GM21786 (cell line): ENCODE measurements around the gene PSMB11.

Experiments used
- ATAC-seq: cut with Tn5 transposase; IDR thresholded peaks from one replicate; pipeline ENCODE4 v1.9.1; 2021; ENCODE audit not compliant: unreplicated experiment

The PSMB11 gene

GRCh38 chr14:23057757-23058653 lies 16.0 kb downstream of the PSMB11 start:
- peak; percentile 46 for ATAC-seq

- no peak for ATAC-seq
These were observed 16.9 kb downstream of the PSMB11 start for GRCh38 chr14:23058654-23059504.

DNA sequence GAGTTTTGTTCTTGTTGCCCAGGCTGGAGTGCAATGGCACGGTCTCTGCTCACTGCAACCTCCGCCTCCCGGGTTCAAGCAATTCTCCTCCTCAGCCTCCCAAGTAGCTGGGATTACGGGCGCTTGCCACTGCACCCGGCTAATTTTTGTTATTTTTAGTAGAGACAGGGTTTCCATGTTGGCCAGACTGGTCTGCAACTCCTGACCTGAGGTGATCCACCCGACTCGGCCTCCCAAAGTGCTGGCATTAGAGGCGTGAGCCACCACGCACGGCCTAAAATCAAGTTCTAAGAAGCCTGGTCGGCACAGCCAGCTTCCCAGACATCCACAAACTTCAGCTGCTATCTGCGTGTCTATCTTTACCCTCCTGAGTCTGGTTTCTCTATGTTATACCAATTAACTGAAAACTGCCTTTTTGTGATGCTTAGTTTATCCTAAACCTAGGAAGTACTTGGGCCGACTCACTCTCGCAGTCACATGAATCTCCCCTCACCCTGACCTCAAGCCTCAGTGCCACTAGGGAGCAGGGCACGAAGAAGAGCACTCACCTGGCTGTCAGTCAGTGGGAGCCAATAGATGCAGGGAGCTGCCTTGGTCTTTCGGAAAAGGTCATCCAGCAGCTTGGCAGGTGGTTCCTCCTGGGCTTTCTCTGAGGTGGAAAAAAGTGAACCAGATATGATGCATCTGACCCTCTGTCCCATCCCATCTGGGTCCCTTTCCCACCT lies 18.7 kb downstream of the PSMB11 start:
- no peak for ATAC-seq

GRCh38 chr14:23062002-23062401 lies 20.0 kb downstream of the PSMB11 start:
- no peak for ATAC-seq

DNA sequence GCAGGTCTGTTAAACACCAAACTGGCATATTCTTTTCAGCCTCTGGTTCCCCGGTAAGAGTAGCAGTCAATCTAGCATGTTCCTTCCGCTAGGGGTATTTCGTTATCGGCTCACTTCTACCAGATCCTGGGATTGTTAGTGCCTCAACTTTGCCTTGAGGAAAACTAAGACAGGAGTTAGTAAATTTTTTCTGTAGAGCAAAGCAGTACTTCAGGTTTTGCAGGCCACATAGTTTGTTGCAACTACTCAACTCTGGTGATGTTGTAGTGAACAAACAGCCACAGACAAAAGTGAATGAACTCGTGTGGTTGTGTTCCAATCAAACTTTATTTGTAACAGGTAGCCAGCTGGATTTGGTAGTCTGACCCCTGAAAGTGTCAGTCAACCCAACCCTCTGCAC lies 21.6 kb downstream of the PSMB11 start:
- no peak for ATAC-seq

DNA sequence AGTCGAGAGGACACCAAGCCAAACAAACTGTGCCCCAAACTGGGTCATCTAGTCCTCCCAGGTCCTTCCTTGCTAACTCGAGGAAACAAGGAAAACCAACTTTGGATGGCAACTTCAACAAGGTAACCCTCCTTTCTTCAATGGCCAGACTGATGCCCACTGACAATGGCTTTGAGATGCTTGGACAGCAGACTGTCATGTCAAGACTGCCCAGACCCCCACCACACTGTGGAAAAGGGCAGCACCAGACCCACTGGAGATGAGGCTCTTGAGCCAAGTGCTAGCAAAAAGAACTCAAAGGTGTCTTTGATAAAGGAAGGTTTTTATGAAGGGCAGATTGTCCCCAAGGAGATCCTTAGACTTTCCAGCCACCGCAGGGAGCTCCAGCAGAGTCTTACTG lies 24.4 kb downstream of the PSMB11 start:
- ATAC-seq, result no peak

GRCh38 chr14:23066855-23067744 lies 25.1 kb downstream of the PSMB11 start:
- no peak for ATAC-seq

DNA sequence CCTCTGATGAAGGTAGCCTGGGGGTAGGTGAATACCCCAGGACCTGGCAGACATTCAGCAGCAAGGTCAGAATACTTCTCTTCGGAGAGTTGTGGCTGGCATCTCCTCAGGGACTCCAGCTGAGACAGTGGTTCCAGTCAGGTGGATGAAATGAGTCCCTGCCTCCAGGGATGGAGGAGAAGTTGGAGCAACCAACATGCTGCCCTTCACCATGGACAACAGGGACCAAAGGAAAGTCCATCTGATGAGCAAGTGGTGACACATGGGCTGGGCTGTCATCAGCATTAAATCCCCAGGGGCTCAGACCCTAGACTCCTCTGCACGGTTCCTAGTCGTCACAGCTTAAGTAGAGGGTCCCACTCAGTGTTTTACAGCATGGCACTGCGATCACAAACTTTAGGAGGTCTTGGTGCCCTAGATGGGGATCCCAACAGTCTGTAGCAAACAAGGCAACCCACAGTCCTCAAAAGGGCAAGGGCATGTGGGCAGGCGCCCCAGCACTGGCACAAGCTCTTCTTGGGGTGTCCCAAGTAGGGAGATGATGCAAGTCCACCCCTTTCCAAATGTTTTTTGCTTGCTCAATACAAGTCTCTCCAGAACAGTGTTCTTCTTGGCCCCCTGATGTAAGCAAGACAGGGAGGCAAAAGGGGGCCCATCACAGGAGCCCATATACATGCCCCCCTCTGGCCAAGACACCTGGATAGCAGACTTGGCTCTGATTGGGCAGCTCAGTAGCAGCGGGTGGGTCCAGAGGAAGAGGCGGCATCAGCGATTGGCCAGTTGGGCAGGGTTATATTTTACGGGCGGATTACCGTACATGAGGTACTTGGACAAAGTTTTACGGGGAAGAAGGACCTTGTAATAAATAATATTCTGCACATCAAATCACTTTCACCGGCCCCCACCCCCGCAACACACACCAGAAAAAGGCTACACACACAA lies 26.1 kb downstream of the PSMB11 start:
- no peak for ATAC-seq

DNA sequence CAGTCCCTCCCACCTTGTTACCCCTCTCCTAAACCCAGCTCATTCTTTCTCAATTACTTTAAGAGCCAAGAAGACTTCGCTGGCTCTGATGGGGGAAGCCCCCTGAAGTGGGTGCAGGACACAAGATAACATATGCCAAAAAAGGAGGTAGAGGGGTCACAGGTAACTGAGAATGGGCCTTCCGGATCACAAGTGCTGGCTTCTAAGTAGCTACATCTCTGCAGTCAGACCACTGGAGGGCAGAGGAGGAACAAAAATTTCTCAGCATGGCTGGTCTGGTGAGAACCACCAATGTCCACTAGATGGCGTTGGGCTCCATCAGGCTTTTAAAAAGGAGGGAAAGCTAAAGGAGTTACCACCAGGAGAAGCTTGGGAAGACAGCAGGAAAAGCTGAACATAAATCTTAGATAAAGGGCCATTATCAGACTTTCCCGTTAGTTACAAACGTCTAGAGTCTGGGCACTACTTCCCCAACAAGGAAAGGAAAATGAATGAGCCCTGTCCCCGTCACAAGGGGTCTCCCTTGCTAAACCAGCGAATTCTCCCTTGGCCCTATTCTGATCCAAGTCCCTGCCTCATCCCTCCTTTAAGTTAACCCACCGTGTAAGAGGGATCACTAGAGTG lies 26.9 kb downstream of the PSMB11 start:
- peak; percentile 59 for ATAC-seq

- ATAC-seq, result no peak
These were observed 27.4 kb downstream of the PSMB11 start for GRCh38 chr14:23069413-23069806.

GRCh38 chr14:23070262-23071129 lies 28.5 kb downstream of the PSMB11 start:
- ATAC-seq, result no peak

DNA sequence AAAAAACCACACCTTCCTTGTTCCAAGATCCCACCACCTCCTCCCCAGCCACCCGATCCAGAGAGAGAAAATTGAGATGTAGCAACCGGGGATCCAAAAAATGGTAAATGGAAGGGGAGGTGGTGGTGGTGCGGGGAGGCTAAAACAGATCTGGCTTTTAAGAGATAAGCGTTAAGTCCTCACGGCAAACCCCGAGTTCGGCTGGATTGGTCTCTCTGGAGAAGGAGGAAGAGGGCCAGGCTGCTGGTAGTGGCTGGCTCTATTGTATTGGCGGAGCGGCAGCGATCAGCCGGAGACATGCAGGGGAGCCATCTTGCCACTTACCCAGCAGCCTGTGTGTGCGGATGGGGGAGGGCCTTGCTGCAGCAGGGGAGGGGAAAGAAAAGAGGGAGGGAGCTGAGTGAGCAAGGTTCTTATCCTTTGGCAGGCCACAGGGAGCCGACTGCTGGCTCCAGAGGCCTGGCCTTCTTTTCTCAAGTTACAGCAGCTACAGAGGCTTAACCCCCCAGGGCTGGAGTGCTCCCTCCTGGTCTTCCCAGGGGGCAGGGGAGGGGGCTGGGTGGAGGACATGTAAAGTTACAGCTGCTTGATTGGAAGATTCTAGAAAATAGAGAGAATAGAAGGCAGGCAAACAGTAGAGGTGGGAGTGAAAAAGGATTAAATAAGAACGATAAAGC lies 29.4 kb downstream of the PSMB11 start:
- ATAC-seq, result peak; percentile 93

DNA sequence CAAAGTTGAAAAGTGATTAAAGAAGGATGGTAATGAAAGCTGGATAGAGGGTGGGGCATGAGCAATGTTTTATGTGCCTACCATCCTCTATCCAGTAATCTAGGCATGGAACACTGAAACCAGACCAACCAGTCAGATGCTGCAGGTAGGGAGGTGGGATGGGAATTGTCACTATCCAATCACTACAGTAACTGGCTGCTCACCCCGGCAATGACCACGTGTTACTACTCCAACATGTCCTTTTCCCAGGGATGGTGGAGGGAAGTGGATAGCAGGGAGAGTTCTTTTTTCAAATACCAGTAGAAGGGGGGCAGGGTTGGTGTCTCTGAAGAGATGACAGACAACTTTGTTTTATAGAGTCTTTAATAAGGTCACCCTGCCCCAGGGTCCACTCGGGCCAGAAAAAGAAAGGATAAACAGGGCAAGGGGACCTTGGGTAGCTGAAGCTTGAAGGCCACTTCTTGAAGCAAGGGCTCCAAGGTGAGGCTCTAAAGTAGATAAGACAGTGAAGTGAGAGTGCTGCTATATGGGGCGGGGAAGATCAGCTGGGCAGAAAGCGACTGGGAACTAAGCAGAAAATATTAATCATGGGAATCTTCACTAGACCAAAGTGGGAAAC lies 30.0 kb downstream of the PSMB11 start:
- no peak for ATAC-seq

DNA sequence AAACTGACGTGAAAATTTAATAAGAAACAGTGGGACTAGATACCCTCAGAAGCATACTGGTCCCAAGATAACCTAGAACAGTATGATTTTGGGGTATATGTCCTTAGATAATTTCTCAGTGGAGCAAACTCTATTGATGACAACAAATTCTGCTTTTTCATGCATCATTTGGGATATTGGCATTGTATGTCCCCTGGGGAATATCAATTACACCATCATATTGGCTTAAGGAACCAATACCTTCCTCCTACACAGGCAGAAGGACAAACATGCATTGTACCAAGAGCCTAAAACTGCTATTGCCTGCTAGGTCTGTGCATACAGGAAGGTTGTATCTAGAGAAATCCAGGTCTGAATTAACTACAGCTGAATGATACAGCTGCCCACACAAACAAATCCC lies 32.9 kb downstream of the PSMB11 start:
- no peak for ATAC-seq

DNA sequence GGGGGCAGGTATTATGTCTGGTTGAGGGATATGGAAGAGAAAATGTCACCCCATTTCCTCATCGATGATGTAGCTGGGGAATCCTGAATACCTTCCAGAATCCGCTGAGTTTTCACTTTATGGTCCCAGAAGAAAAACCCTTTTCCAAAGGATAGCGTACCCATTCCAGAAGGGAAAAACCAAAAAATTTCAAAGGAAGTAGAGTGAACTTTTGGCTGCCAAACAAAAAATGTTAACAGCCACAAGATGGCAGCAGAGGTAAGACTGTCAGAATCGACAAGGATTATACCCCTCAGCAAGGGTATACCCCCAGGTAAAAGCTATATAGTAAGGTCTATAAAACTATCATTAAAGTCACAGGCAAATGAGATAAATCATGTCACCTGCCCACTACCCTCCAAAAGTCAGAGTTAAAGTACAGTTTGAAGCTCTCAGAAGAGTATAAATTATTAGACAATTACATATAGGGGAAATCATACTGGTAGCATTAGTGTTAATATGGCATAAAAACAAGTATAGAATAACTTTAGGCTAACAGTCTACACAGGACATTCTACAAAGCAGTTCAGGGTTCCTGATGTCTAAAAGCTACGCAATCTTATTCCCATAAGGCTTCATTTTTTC lies 34.9 kb downstream of the PSMB11 start:
- no peak for ATAC-seq

DNA sequence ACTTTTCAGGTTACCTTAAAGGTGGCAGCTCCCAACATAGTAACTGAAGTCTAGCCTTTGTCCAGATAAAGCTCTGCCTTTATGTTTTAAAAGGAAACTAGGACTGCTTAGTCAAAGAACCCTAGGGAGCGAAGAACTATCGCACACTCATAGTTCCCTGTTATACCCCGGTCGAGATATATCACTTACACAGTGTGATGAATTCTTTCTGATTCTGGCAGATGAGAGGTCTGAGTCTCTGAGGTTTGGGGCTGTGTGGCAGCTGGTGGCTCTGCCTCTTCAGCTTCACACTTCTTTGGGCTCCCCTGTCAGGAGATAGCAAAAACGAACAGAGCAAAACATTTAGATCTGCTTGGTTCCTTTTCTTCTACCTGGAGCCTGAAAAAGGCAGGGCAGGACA lies 36.0 kb downstream of the PSMB11 start:
- ATAC-seq, result no peak
